Measurements from ENCODE around the gene GTF3C4. TPM values are rescaled to one million over a fixed set of nuclear protein-coding genes. Genes with fewer than 3 reads are reported as not detected.
"Not testable (repeated sequence)": the region's sequence is repeated elsewhere in the genome, so short reads cannot be mapped to it uniquely, and the experiment has no call there.

The GTF3C4 gene
- total and polyA plus RNA-seq, 7 donors: 3.8 to 12.8 (median 9.6) TPM

DNA sequence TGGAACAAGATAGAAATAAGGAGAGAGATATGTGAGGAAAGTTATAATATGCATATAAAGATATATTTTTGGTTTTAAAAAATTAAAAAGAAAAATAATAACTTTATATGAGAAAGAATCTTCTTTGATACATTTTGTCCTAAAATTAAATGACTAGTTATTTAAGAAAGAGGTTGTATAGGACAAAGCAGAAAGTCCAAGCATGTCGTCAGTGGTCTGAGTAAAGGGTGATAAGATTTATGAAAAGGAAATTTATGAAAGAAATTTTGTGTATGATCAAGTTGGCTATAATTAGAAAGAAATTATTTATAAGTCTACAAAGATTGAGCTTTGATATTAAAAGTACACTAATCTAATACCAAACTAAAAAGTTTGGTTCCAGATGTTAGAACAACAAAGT, 32.0 kb downstream of the GTF3C4 start:
- no peaks in the 10 kb centered on the region for H3K4me1 ChIP-seq
- no peak overlapping the region for H3K27ac ChIP-seq
- H3K27me3 ChIP-seq (ENCODE audit: insufficient read depth in 3 of 3, low read length in 2 of 3): peaks cover 0 to 15% (median 0%) of the 10 kb centered on the region in 3 donors
- intact Hi-C loops (cut with DNase I): no loop called here
- DNase-seq (no peak), ATAC-seq (no peak)
- no peaks in the 10 kb centered on the region for H3K36me3 ChIP-seq (ENCODE audit: insufficient read depth in 1 of 2, low read depth in 1 of 2)
- no peak overlapping the region for H3K4me3 ChIP-seq
- H3K9me3 ChIP-seq: peaks cover 13% of the 10 kb centered on the region
- TF ChIP-seq, protein P1, sequence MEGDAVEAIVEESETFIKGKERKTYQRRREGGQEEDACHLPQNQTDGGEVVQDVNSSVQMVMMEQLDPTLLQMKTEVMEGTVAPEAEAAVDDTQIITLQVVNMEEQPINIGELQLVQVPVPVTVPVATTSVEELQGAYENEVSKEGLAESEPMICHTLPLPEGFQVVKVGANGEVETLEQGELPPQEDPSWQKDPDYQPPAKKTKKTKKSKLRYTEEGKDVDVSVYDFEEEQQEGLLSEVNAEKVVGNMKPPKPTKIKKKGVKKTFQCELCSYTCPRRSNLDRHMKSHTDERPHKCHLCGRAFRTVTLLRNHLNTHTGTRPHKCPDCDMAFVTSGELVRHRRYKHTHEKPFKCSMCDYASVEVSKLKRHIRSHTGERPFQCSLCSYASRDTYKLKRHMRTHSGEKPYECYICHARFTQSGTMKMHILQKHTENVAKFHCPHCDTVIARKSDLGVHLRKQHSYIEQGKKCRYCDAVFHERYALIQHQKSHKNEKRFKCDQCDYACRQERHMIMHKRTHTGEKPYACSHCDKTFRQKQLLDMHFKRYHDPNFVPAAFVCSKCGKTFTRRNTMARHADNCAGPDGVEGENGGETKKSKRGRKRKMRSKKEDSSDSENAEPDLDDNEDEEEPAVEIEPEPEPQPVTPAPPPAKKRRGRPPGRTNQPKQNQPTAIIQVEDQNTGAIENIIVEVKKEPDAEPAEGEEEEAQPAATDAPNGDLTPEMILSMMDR (IDR thresholded peaks at IDR 0.05): no peak
- WGBS, 3 donors: 0 to 35% (median 2%) methylated on average over 1 of the region's 1 CpG

DNA sequence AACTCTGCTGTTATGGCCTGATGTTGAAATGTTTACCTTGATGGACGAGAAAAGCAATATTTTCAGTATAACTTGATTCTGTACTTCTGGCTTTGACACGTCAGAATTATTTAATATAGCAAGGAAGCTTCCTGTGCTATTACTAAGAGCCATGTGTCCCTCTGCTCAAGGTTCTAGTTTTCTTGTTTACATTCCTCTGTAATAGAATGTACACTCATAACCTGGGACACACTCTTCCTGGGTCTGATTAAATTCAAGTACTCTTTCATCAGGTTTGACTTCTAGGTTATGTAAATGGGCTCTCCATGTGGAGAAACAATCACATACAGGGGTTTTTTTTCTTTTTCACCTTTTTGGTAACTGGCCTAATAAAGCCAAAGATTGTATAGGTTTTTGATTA, 33.1 kb downstream of the GTF3C4 start:
- Histone ChIP-seq H3K4me3 (no peak overlapping the region), H3K27ac (no peak overlapping the region), H3K9me3 (peaks cover 2% of the 10 kb centered on the region), H3K27me3 (ENCODE audit: insufficient read depth in 3 of 3, low read length in 2 of 3) (peaks cover 0 to 15% (median 0%) of the 10 kb centered on the region in 3 donors), H3K4me1 (no peaks in the 10 kb centered on the region), H3K36me3 (ENCODE audit: insufficient read depth in 1 of 2, low read depth in 1 of 2) (no peaks in the 10 kb centered on the region)
- DNase-seq (no peak), ATAC-seq (no peak)
- 46 to 62% (median 55%) methylated on average over 2 of the region's 2 CpGs for WGBS, 3 donors
- intact Hi-C loops (cut with DNase I): no loop called here
- TF ChIP-seq, protein P1 (IDR thresholded peaks at IDR 0.05): no peak

DNA sequence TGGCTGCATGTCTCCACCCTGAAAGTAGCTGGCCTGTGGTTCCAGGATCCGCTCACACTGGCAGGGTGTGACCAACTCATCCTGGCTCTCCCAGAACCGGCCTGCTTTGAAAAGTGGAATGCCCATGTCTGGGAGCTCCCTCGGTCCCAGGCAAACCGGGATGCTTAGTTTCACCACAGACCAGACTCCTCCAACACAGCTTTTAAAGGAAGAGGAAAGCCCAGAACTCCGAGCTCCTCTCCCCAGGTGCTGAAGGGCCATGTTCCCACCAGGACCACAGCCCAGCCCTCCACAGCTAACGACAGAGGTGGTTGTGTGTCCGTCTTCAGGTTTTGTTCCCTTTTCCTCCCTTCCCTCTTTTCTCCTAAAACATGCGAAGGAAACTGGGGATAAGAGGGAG, 38.0 kb downstream of the GTF3C4 start:
- Histone ChIP-seq H3K4me3 (no peak overlapping the region), H3K36me3 (ENCODE audit: insufficient read depth in 1 of 2, low read depth in 1 of 2) (no peaks in the 10 kb centered on the region), H3K9me3 (no peaks in the 10 kb centered on the region), H3K4me1 (no peaks in the 10 kb centered on the region), H3K27me3 (ENCODE audit: insufficient read depth in 3 of 3, low read length in 2 of 3) (peaks cover 0 to 20% (median 2%) of the 10 kb centered on the region in 3 donors), H3K27ac (no peak overlapping the region)
- WGBS, 3 donors: 76 to 79% (median 79%) methylated on average over 8 of the region's 8 CpGs
- TF ChIP-seq, protein P1 (IDR thresholded peaks at IDR 0.05): no peak
- no peak for DNase-seq
- intact Hi-C loops (cut with DNase I): no loop called here
- ATAC-seq: no peak

DNA sequence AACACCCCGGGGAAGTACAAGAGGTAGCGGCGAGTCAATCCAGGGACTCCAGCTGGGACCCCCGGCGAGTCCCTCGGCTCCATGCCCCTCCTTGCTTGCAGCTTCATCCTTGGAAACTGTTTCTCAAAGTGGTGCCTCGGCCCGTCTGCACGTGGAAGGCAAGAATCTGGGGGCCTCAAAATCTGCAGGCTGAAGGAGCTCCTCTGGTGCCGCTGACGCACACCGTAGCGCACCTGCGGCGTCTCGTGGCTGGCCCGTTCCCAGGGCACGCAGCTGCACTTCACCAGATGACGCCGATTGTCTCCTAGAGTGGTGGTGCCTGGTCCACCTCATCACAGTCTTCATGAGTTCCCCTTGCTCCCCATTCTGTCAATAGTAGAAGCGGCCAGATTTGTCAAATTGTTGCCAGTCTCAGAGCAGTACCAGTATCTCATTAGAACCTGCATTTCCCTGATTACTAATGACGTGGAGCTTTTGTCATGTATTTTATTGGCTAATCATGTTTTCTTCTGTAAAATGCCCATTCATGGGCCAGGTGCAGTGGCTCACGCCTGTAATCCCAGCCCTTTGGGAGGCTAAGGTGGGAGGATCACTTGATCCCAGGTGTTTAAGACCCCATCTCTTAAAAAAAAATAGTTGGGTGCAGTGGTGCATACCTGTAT, 38.6 kb downstream of the GTF3C4 start:
- H3K9me3 ChIP-seq: no peaks in the 10 kb centered on the region
- H3K36me3 ChIP-seq (ENCODE audit: insufficient read depth in 1 of 2, low read depth in 1 of 2): no peaks in the 10 kb centered on the region
- DNase-seq: no peak
- no peak for ATAC-seq
- no peak overlapping the region for H3K27ac ChIP-seq
- WGBS, 3 donors: 82 to 86% (median 84%) methylated on average over 23 of the region's 23 CpGs
- H3K27me3 ChIP-seq (ENCODE audit: insufficient read depth in 3 of 3, low read length in 2 of 3): peaks cover 0 to 20% (median 2%) of the 10 kb centered on the region in 3 donors
- H3K4me1 ChIP-seq: no peaks in the 10 kb centered on the region
- H3K4me3 ChIP-seq: no peak overlapping the region
- TF ChIP-seq, protein P1 (IDR thresholded peaks at IDR 0.05): no peak
- intact Hi-C loops (cut with DNase I): no loop called here

DNA sequence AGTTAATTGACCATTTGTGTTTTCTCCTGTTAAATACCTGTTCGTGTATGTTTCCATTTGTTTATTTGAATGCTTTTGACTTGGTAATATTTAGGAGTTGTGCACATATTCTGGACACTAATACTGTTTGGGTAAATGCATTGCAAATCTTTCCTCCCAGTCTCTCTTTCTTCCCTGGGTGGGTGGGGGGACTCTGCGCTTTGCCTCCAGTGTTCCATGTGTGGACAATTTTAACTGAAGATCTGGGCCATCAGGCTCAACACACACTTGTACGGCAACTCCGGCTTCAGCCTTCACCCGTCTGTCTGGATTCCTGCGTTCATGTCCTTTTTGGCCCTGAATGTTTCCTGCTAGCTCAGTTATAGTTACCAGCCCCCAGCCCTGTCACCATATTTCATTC, 40.1 kb downstream of the GTF3C4 start:
- intact Hi-C loops (cut with DNase I): no loop called here
- TF ChIP-seq, protein P1 (IDR thresholded peaks at IDR 0.05): no peak
- no peak for ATAC-seq
- Histone ChIP-seq H3K27ac (no peak overlapping the region), H3K27me3 (ENCODE audit: insufficient read depth in 3 of 3, low read length in 2 of 3) (peaks cover 0 to 20% (median 2%) of the 10 kb centered on the region in 3 donors), H3K4me3 (no peak overlapping the region), H3K36me3 (ENCODE audit: insufficient read depth in 1 of 2, low read depth in 1 of 2) (no peaks in the 10 kb centered on the region), H3K9me3 (no peaks in the 10 kb centered on the region), H3K4me1 (no peaks in the 10 kb centered on the region)
- no peak for DNase-seq
- WGBS, 3 donors: 74 to 81% (median 75%) methylated on average over 6 of the region's 6 CpGs

DNA sequence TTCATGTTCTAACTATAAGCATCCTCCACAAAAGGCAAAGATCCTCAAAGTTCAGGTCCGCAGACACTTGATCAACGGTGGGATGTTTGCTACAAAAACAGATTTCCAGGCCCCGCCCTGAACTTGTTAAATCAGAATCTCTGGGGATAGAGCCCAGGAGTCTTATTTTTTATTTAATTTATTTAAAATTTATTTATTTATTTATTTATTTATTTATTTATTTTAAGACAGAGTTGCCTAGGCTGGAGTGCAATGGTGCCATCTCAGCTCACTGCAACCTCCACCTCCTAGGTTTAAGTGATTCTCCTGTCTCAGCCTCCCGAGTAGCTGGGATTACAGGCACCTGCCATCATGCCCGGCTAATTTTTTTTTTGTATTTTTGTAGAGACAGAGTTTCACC, 40.9 kb downstream of the GTF3C4 start:
- peaks cover 0 to 16% (median 2%) of the 10 kb centered on the region in 3 donors for H3K27me3 ChIP-seq (ENCODE audit: insufficient read depth in 3 of 3, low read length in 2 of 3)
- ATAC-seq; DNase-seq; H3K4me3 ChIP-seq; H3K4me1 ChIP-seq; intact Hi-C loops (cut with DNase I); H3K36me3 ChIP-seq (ENCODE audit: insufficient read depth in 1 of 2, low read depth in 1 of 2); H3K9me3 ChIP-seq; H3K27ac ChIP-seq: not testable (repeated sequence)
- 91 to 96% (median 92%) methylated on average over 5 of the region's 5 CpGs for WGBS, 3 donors

All from psoas muscle (tissue), 8 donors.